HG02623 (cell line): ENCODE measurements around the gene HOXD11.

Source experiments
- ATAC-seq: cut with Tn5 transposase; IDR thresholded peaks from one replicate; pipeline ENCODE4 v1.9.1; 2021; ENCODE audit warnings: moderate library complexity; ENCODE audit not compliant: unreplicated experiment

The HOXD11 gene

GRCh38 chr2:176120364-176121189, 13.5 kb downstream of the HOXD11 start:
- ATAC-seq, result no peak

GRCh38 chr2:176121190-176122051, 14.3 kb downstream of the HOXD11 start:
- ATAC-seq, result no peak

GRCh38 chr2:176122052-176122682, 15.1 kb downstream of the HOXD11 start:
- ATAC-seq, result no peak

- ATAC-seq, result no peak
Measured at GRCh38 chr2:176122683-176123410, 15.8 kb downstream of the HOXD11 start, which contains the start of gene HOXD9. TSS of gene HOXD9 (plus strand) at chr2:176122719. CDS start at chr2:176122769, 50 bp downstream.

GRCh38 chr2:176123411-176124109, 16.5 kb downstream of the HOXD11 start:
- ATAC-seq, result no peak

- no peak for ATAC-seq
Measured at GRCh38 chr2:176124110-176124946, 17.2 kb downstream of the HOXD11 start.

GRCh38 chr2:176124947-176125771, 18.1 kb downstream of the HOXD11 start:
- no peak for ATAC-seq

GRCh38 chr2:176125772-176126054, 18.6 kb downstream of the HOXD11 start:
- no peak for ATAC-seq

- ATAC-seq, result no peak
Measured at GRCh38 chr2:176126929-176127773, 20.1 kb downstream of the HOXD11 start.

- no peak for ATAC-seq
Measured at GRCh38 chr2:176127774-176128072, 20.6 kb downstream of the HOXD11 start.

GRCh38 chr2:176128172-176128981, 21.3 kb downstream of the HOXD11 start:
- ATAC-seq, result no peak

GRCh38 chr2:176128982-176129796, 22.1 kb downstream of the HOXD11 start, which contains the start of gene HOXD8:
TSS of gene HOXD8 (plus strand) at chr2:176129705. CDS start at chr2:176130367, 662 bp downstream.
- ATAC-seq, result no peak

GRCh38 chr2:176129813-176130146, 22.7 kb downstream of the HOXD11 start:
- ATAC-seq, result no peak

- no peak for ATAC-seq
Measured at GRCh38 chr2:176130147-176130956, 23.3 kb downstream of the HOXD11 start.
